ENCODE results near the gene SNRNP200.

The SNRNP200 gene

DNA sequence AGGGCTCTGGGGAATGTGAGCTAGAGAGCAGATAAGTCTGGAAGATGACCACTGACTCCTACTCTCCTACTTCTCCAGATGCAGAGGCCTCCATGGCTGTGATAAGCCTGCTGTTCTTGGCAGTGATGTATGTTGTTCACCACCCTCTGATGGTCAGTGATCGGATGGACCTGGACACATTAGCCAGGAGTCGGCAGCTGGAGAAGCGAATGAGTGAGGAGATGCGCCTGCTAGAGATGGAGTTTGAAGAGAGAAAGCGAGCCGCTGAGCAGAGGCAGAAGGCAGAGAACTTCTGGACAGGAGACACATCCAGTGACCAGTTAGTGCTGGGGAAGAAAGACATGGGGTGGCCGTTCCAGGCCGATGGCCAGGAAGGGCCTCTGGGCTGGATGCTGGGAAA lies 21.2 kb upstream of the SNRNP200 start:
- no peak for TF ChIP-seq CTCF (conservative IDR thresholded peaks at IDR 0.05; ENCODE audit: low read depth)
- ChIA-PET POLR2A (ENCODE audit: low non-redundant PET) (no interaction called here), CTCF (interaction anchor here (0.7 kb wide), 1 partner anchor 236 kb away, joined by 3 read pairs; no protein-coding TSS in a partner anchor)
- DNase-seq (ENCODE audit: low spot score), result no peak
- no peak overlapping the region for H3K27ac ChIP-seq

DNA sequence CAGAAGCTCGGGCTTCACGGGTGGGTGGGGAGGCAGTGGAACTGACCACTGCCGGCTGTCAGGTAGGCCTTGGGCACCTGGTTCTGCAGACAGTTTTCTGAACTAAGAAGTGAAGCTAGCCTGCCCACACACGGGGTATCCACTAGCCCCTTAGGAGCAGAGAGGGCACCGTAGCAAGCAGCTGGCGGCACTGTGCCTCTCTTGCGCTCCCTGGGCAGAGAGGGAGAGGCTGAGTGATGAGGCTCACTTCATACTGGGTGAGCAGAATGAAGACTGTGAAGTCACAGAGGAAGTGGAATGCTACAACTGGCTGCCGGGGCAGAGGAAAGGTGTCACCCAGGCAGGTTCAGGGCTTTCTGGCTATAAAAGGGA lies 20.5 kb upstream of the SNRNP200 start:
- H3K27ac ChIP-seq, result no peak overlapping the region
- DNase-seq (ENCODE audit: low spot score), result no peak
- no peak for TF ChIP-seq CTCF (conservative IDR thresholded peaks at IDR 0.05; ENCODE audit: low read depth)
- ChIA-PET CTCF (no interaction called here), POLR2A (ENCODE audit: low non-redundant PET) (no interaction called here)

- no peak for TF ChIP-seq CTCF (conservative IDR thresholded peaks at IDR 0.05; ENCODE audit: low read depth)
- DNase-seq (ENCODE audit: low spot score), result no peak
- CTCF ChIA-PET, result no interaction called here
- no peak within 1 kb of the TSS for H3K27ac ChIP-seq
- POLR2A ChIA-PET (ENCODE audit: low non-redundant PET), result no interaction called here
Observed at GRCh38 chr2:96325041-96325883, 19.9 kb upstream of the SNRNP200 start, which contains the start of gene ITPRIPL1. TSS of gene ITPRIPL1 (plus strand) at chr2:96325317. CDS start at chr2:96325840, 523 bp downstream.

- no peak overlapping the region for H3K27ac ChIP-seq
- ChIA-PET CTCF (no interaction called here), POLR2A (ENCODE audit: low non-redundant PET) (no interaction called here)
- DNase-seq (ENCODE audit: low spot score), result no peak
- no peak for TF ChIP-seq CTCF (conservative IDR thresholded peaks at IDR 0.05; ENCODE audit: low read depth)
Observed at GRCh38 chr2:96324721-96325040, 19.3 kb upstream of the SNRNP200 start.

- no peak for TF ChIP-seq CTCF (conservative IDR thresholded peaks at IDR 0.05; ENCODE audit: low read depth)
- ChIA-PET POLR2A (ENCODE audit: low non-redundant PET) (no interaction called here), CTCF (no interaction called here)
- no peak overlapping the region for H3K27ac ChIP-seq
- DNase-seq (ENCODE audit: low spot score), result no peak
Observed at GRCh38 chr2:96323849-96324248, 18.5 kb upstream of the SNRNP200 start.

GRCh38 chr2:96320728-96321622 lies 15.6 kb upstream of the SNRNP200 start:
- ChIA-PET POLR2A (ENCODE audit: low non-redundant PET) (interaction anchor here (0.8 kb wide), 1 partner anchor 14 kb away, joined by 3 read pairs; no protein-coding TSS in a partner anchor), CTCF (interaction anchor here (0.6 to 0.7 kb wide), 3 partner anchors 199 to 558 kb away, joined by 3 read pairs; no protein-coding TSS in a partner anchor)
- DNase-seq (ENCODE audit: low spot score), result no peak
- H3K27ac ChIP-seq, result no peak overlapping the region
- no peak for TF ChIP-seq CTCF (conservative IDR thresholded peaks at IDR 0.05; ENCODE audit: low read depth)
